HG02943 (cell line): Measurements from ENCODE around the gene DAW1.

Experiments
- ATAC-seq: cut with Tn5 transposase; IDR thresholded peaks from one replicate; pipeline ENCODE4 v1.9.1; 2021; ENCODE audit warnings: mild to moderate bottlenecking, low read depth, moderate library complexity; ENCODE audit not compliant: unreplicated experiment

DAW1 gene

GRCh38 chr2:227860221-227860641, 11.2 kb upstream of the DAW1 start:
- ATAC-seq: no peak

- ATAC-seq: no peak
Observed at GRCh38 chr2:227861011-227861410, 10.4 kb upstream of the DAW1 start.

GRCh38 chr2:227862227-227862740, 9.1 kb upstream of the DAW1 start:
- no peak for ATAC-seq

GRCh38 chr2:227862741-227863588, 8.5 kb upstream of the DAW1 start:
- ATAC-seq: no peak

- no peak for ATAC-seq
Observed at GRCh38 chr2:227864161-227864756, 7.2 kb upstream of the DAW1 start.

GRCh38 chr2:227865291-227865690, 6.1 kb upstream of the DAW1 start:
- no peak for ATAC-seq

- no peak for ATAC-seq
Observed at GRCh38 chr2:227867386-227867785, 4.0 kb upstream of the DAW1 start.

- ATAC-seq: no peak
Observed at GRCh38 chr2:227870710-227871374, 589 bp upstream of the DAW1 start.

- ATAC-seq: no peak
Observed at GRCh38 chr2:227872676-227873075, 1.2 kb downstream of the DAW1 start.

GRCh38 chr2:227876300-227876801, 4.9 kb downstream of the DAW1 start:
- no peak for ATAC-seq

- ATAC-seq: no peak
Observed at GRCh38 chr2:227877421-227878310, 6.2 kb downstream of the DAW1 start.

- ATAC-seq: no peak
Observed at GRCh38 chr2:227880460-227880859, 9.0 kb downstream of the DAW1 start.

- peak; percentile 77 for ATAC-seq
Observed at GRCh38 chr2:227881866-227882517, 10.6 kb downstream of the DAW1 start.

- peak; percentile 73 for ATAC-seq
Observed at GRCh38 chr2:227884511-227884947, 13.1 kb downstream of the DAW1 start.

- no peak for ATAC-seq
Observed at GRCh38 chr2:227886149-227886548, 14.7 kb downstream of the DAW1 start.

GRCh38 chr2:227888289-227888688, 16.9 kb downstream of the DAW1 start:
- ATAC-seq: no peak

GRCh38 chr2:227889336-227889735, 17.9 kb downstream of the DAW1 start:
- no peak for ATAC-seq

- peak; percentile 69 for ATAC-seq
Observed at GRCh38 chr2:227890495-227891079, 19.2 kb downstream of the DAW1 start.

GRCh38 chr2:227891673-227892072, 20.2 kb downstream of the DAW1 start:
- ATAC-seq: no peak
